AG04450 (cell line): ENCODE data around the gene PLCB2. TPM values are rescaled to one million over a fixed set of nuclear protein-coding genes. Genes with fewer than 3 reads are reported as not detected.

Experiments
- CTCF ChIA-PET: fragments of 300-600, 350-600 bp; formaldehyde crosslinking; extraction: SDS; loops from one replicate; lab custom pipeline; 2022; ENCODE audit warnings: antibody characterized with exemption, inconsistent platforms; lab: Charles Lee
- POLR2A ChIA-PET: fragments of 350-600 bp; formaldehyde crosslinking; extraction: SDS; loops from one replicate; lab custom pipeline; 2021; ENCODE audit warnings: antibody characterized with exemption, inconsistent platforms; lab: Yijun Ruan, JAX
- DNase-seq: peaks from one replicate; pipeline ENCODE4 v3.0.0-alpha.2; 2011; ENCODE audit warnings: low read depth, low spot score
- H3K27ac ChIP-seq: one replicate; pipeline ENCODE4 v1.5.1; 2012; ENCODE audit warnings: low read depth, low read length, control low read depth
- H3K27me3 ChIP-seq: one replicate; pipeline ENCODE4 v1.6.0; 2012; ENCODE audit warnings: low read length; ENCODE audit not compliant: control insufficient read depth, insufficient read depth
- H3K4me3 ChIP-seq: 2 replicates; pipeline ENCODE4 v1.5.1; 2011; ENCODE audit warnings: mild to moderate bottlenecking, low read depth, low read length, control low read depth
- H3K9me3 ChIP-seq: 2 replicates; pipeline ENCODE4 v1.5.1; 2012; ENCODE audit warnings: low read length; ENCODE audit not compliant: control insufficient read depth, insufficient read depth
- CTCF ChIP-seq: IDR thresholded peaks from 2 replicates; pipeline ENCODE4 v1.5.1; 2011; ENCODE audit warnings: low read depth, low read length, control low read depth, inconsistent platforms
- polyA plus RNA-seq: library from polyadenylated mRNA; depleted of rRNA; stranded (reverse); fragments of >200 nt; gene quantifications from 2 replicates; pipeline ENCODE4 v1.2.3, GENCODE V29; 2011

PLCB2 gene
- polyA plus RNA-seq, 1 experiment: 0.24 TPM

DNA sequence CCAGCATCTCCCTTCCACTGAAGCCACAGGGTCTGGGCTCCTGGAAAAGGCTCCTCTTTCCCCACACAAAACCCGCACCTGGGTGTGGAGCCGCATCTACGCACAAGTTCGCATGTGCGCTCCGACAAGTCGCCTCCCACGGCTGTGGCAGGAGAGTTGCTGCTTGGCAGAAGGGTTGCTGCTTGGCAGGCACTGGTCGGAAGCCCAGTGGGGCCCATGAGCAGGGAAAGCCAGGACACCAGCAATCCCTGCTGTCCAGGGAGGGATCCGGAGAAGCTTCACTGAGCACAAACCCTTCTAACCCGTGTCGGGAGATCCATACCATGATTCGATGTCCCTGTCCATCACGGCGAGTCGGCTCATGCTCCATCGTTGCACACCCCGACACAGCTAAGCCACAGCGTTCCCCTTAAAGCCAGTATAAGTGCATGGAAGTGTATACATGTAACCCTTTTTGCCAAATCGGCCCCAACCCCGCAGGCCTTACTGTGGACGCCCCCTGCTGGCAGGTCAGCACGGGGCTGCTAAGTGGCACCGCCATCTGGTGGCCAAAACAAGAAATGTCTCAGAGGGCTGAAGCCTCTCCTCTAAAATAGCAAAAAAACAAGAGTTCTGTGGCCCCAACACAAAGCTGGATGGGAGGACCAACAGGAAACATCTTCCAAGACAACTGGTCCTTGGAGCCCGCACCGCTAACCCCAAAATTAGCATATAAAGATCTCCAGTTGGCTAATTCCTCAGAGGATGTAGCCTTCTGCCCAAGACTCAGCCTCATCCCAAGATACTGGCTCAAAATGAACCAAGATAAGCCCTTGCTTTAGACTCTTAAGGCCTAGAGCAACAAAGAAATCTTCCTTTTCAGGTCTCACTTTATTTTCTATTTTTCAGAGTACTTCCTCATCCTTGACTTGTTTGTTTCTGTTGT is 33.1 kb downstream of the PLCB2 start:
- POLR2A ChIA-PET: interaction anchor here (0.7 kb wide), 1 partner anchor 57 kb away, joined by 3 read pairs; no protein-coding TSS in a partner anchor
- Histone ChIP-seq H3K27ac (no peak overlapping the region), H3K9me3 (no peaks in the 10 kb centered on the region), H3K4me3 (no peak overlapping the region), H3K27me3 (peaks cover 32% of the 10 kb centered on the region)
- DNase-seq: peak; percentile 58
- peak; percentile 100 for TF ChIP-seq CTCF
- CTCF ChIA-PET: interaction anchor here (0.6 to 12.2 kb wide), 64 partner anchors 9 to 1166 kb away, joined by 3 to 670 read pairs (median 6); partner anchors contain the start of genes BUB1B, PAK6 and PLCB2

DNA sequence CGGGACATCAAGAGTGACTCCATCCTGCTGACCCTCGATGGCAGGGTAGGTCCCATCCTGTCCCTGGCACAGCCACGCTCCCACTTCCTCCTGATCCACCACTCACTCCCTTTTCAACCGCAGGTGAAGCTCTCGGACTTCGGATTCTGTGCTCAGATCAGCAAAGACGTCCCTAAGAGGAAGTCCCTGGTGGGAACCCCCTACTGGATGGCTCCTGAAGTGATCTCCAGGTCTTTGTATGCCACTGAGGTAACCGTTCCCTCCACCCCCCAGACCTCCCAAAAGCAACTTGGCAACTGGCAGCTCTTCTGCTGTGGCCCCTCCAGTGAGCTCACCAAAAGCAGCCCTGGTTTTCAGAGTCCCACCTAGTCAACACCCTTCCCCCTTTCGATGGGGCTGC is 34.3 kb downstream of the PLCB2 start:
- ChIA-PET CTCF (interaction anchor here (0.6 to 12.2 kb wide), 18 partner anchors 10 to 1386 kb away, joined by 3 to 670 read pairs (median 20); partner anchors contain the start of gene PLCB2), POLR2A (no interaction called here)
- no peak for TF ChIP-seq CTCF
- no peak overlapping the region for H3K27ac ChIP-seq
- peaks cover 24% of the 10 kb centered on the region for H3K27me3 ChIP-seq
- H3K4me3 ChIP-seq: no peak overlapping the region
- no peak for DNase-seq
- no peaks in the 10 kb centered on the region for H3K9me3 ChIP-seq

GRCh38 chr15:40272485-40273056 is 35.2 kb downstream of the PLCB2 start:
- CTCF ChIA-PET: interaction anchor here (0.6 to 12.2 kb wide), 9 partner anchors 9 to 238 kb away, joined by 3 to 670 read pairs (median 56); no protein-coding TSS in a partner anchor
- H3K9me3 ChIP-seq: no peaks in the 10 kb centered on the region
- no peak for DNase-seq
- peaks cover 16% of the 10 kb centered on the region for H3K27me3 ChIP-seq
- H3K4me3 ChIP-seq: no peak overlapping the region
- peak; percentile 26 for TF ChIP-seq CTCF
- POLR2A ChIA-PET: no interaction called here
- H3K27ac ChIP-seq: no peak overlapping the region

- POLR2A ChIA-PET: no interaction called here
- no peak for DNase-seq
- H3K27ac ChIP-seq: no peak overlapping the region
- H3K27me3 ChIP-seq: peaks cover 11% of the 10 kb centered on the region
- H3K4me3 ChIP-seq: no peak overlapping the region
- CTCF ChIA-PET: interaction anchor here (0.6 to 12.2 kb wide), 3 partner anchors 17 to 106 kb away, joined by 4 to 670 read pairs (median 56); no protein-coding TSS in a partner anchor
- TF ChIP-seq CTCF: no peak
- H3K9me3 ChIP-seq: no peaks in the 10 kb centered on the region
Measured at GRCh38 chr15:40271685-40272484, 35.9 kb downstream of the PLCB2 start.
